A673 (cell line): Measurements from ENCODE around the gene MSN. TPM values are rescaled to one million over a fixed set of nuclear protein-coding genes. Genes with fewer than 3 reads are reported as not detected.
"Not testable (repeated sequence)": the region's sequence is repeated elsewhere in the genome, so short reads cannot be mapped to it uniquely, and the experiment has no call there.

ENCODE experiments used
- BruUV-seq: library from RNA; stranded (reverse); fragments of 400-500 nt; replicated peaks from 2 replicates; lab custom pipeline; 2021; lab: Mats Ljungman, UMichigan
- CTCF ChIA-PET: fragments of 300-600 bp; sonication (Branson Sonifier 250); formaldehyde crosslinking; loops from one replicate; lab custom pipeline; 2022; ENCODE audit warnings: antibody characterized with exemption; lab: Charles Lee
- POLR2A ChIA-PET: fragments of 300-600 bp; sonication (Branson Sonifier 250); formaldehyde crosslinking; loops from one replicate; lab custom pipeline; 2022; ENCODE audit warnings: antibody characterized with exemption; ENCODE audit not compliant: low non-redundant PET; lab: Charles Lee
- DNase-seq: peaks from one replicate; pipeline ENCODE4 v3.0.0-alpha.2; 2015; ENCODE audit warnings: low spot score
- H3K27ac ChIP-seq: fragments of 200-600 bp; sonication (generic); 2 replicates; pipeline ENCODE4 v1.5.1; 2016; ENCODE audit warnings: mixed run types, low read depth, mild to moderate bottlenecking, mixed read lengths, antibody characterized with exemption, low read length; ENCODE audit not compliant: poor library complexity, severe bottlenecking
- H3K27me3 ChIP-seq: fragments of 200-600 bp; sonication (generic); replicated peaks from 2 replicates; pipeline ENCODE4 v1.6.1; 2017; ENCODE audit warnings: mixed run types, low read depth, mild to moderate bottlenecking, mixed read lengths, antibody characterized with exemption, low read length; ENCODE audit not compliant: insufficient read depth, poor library complexity
- H3K36me3 ChIP-seq: fragments of 200-600 bp; sonication (generic); 2 replicates; pipeline ENCODE4 v1.6.1; 2016; ENCODE audit warnings: mixed run types, mild to moderate bottlenecking, mixed read lengths, antibody characterized with exemption, low read length; ENCODE audit not compliant: insufficient read depth, poor library complexity, severe bottlenecking
- H3K4me1 ChIP-seq: fragments of 200-600 bp; sonication (generic); 2 replicates; pipeline ENCODE4 v1.6.1; 2017; ENCODE audit warnings: mixed run types, mild to moderate bottlenecking, mixed read lengths, antibody characterized with exemption, low read length; ENCODE audit not compliant: insufficient read depth, poor library complexity, severe bottlenecking
- H3K4me3 ChIP-seq: fragments of 200-600 bp; sonication (generic); 2 replicates; pipeline ENCODE4 v1.5.1; 2016; ENCODE audit warnings: low read depth, mixed run types, mild to moderate bottlenecking, mixed read lengths, low read length; ENCODE audit not compliant: poor library complexity, severe bottlenecking
- H3K9me3 ChIP-seq: fragments of 200-600 bp; sonication (generic); 2 replicates; pipeline ENCODE4 v1.6.1; 2016; ENCODE audit warnings: mixed run types, low read depth, mild to moderate bottlenecking, mixed read lengths, antibody characterized with exemption, low read length; ENCODE audit not compliant: poor library complexity, severe bottlenecking
- EZH2 ChIP-seq: fragments of 200-600 bp; sonication (generic); IDR thresholded peaks from 2 replicates; pipeline ENCODE4 v1.6.1; 2017; ENCODE audit warnings: borderline replicate concordance, low read depth, mild to moderate bottlenecking, mixed read lengths, antibody characterized with exemption, low read length; ENCODE audit not compliant: poor library complexity, severe bottlenecking
- intact Hi-C: fragments of 100-400 bp; cut with micrococcal nuclease; formaldehyde crosslinking; loops from one replicate; pipeline ENCODE4 v1.10.0; 2022; ENCODE audit not compliant: unreplicated experiment
- total RNA-seq: library from RNA; stranded (reverse); gene quantifications from 2 replicates; pipeline ENCODE4 v1.2.3, GENCODE V29; 2021
- TF ChIP-seq, protein P1 (sequence below): fragments of 300-800, 200-600 bp; sonication (generic); conservative IDR thresholded peaks from 2 replicates; pipeline ENCODE4 v1.5.1; 2017; ENCODE audit warnings: low read depth, mild to moderate bottlenecking, antibody characterized with exemption, low read length, moderate library complexity, mixed read lengths

The MSN gene
- total RNA-seq, 1 experiment from 2014 or later = 468 TPM

DNA sequence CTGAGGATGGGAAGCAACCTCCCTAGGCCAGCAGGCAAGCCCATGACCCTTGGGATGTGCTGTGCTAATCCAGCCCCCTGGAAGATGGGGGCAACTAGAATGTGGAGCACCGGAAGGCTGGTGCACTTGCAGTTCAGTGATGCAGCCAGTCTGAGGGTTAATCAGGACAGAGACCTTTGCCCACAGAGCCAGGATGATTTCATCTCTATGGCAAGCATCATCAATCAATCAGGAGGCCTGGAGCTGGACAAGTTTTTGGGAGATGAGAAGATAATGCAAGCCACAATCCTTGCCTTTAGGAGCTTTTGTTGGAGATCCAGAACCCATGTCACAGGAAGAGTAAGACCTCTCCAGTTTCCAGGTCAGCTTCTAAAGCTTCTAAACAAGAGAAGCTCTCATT, 15.4 kb upstream of the MSN start:
- CTCF ChIA-PET = no interaction called here
- TF ChIP-seq, protein P1, sequence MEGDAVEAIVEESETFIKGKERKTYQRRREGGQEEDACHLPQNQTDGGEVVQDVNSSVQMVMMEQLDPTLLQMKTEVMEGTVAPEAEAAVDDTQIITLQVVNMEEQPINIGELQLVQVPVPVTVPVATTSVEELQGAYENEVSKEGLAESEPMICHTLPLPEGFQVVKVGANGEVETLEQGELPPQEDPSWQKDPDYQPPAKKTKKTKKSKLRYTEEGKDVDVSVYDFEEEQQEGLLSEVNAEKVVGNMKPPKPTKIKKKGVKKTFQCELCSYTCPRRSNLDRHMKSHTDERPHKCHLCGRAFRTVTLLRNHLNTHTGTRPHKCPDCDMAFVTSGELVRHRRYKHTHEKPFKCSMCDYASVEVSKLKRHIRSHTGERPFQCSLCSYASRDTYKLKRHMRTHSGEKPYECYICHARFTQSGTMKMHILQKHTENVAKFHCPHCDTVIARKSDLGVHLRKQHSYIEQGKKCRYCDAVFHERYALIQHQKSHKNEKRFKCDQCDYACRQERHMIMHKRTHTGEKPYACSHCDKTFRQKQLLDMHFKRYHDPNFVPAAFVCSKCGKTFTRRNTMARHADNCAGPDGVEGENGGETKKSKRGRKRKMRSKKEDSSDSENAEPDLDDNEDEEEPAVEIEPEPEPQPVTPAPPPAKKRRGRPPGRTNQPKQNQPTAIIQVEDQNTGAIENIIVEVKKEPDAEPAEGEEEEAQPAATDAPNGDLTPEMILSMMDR = no peak
- no peak for TF ChIP-seq EZH2
- H3K27me3 ChIP-seq = no peaks in the 10 kb centered on the region
- intact Hi-C loops = no loop called here
- POLR2A ChIA-PET = no interaction called here
- no peak overlapping the region for H3K27ac ChIP-seq
- no peaks in the 10 kb centered on the region for H3K9me3 ChIP-seq
- H3K4me3 ChIP-seq = no peak overlapping the region
- no TSS peak for BruUV-seq
- DNase-seq = no peak
- H3K4me1 ChIP-seq = no peaks in the 10 kb centered on the region
- H3K36me3 ChIP-seq = no peaks in the 10 kb centered on the region

DNA sequence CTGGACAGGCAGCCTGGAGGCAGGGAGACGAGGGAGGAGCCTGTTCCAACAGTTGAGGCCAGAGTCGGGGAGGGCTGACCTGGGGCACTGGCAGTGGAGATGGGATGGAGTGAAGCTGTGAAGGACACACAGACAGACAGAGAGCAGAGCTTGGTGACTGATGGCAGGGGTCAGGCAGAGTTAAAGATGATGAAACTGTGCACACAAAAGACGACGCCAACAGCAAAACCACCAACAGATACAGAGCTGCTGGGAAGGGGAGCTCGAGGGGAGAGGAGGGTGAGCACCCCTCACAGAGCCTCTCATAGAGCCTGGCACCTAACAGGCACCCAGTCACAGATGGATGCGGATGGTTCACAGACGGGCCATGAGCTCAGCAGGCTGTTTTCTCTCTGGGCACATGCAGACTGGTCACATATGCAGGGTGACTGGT, 10.4 kb upstream of the MSN start:
- intact Hi-C loops, BruUV-seq, H3K4me1 ChIP-seq, H3K36me3 ChIP-seq, DNase-seq, CTCF ChIA-PET, H3K27me3 ChIP-seq, H3K4me3 ChIP-seq, POLR2A ChIA-PET, H3K9me3 ChIP-seq, H3K27ac ChIP-seq: not testable (repeated sequence)

DNA sequence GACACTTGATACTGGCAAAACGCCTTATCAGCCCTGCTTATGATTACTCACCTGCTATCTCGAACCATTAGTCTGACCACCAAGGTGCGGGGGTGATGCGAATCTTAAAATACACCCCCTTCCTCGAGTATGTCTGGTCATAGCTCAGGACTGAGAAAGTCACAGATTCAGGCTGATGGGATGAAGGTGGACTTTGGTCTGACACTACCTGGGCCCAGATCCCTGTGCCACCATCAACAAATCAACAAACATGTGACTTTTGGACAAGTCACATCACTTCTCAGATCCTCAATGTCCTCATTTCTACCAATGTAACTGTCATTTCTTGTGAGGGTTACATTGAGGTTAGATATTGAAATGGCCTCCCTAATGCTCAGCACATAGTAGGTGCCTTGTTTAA, 9.8 kb upstream of the MSN start:
- CTCF ChIA-PET = no interaction called here
- TF ChIP-seq, protein P1 = no peak
- TF ChIP-seq EZH2 = no peak
- no peaks in the 10 kb centered on the region for H3K36me3 ChIP-seq
- no peak overlapping the region for H3K27ac ChIP-seq
- no peak overlapping the region for H3K4me3 ChIP-seq
- DNase-seq = no peak
- peaks cover 6% of the 10 kb centered on the region for H3K9me3 ChIP-seq
- no peaks in the 10 kb centered on the region for H3K27me3 ChIP-seq
- BruUV-seq = no TSS peak
- intact Hi-C loops = no loop called here
- H3K4me1 ChIP-seq = no peaks in the 10 kb centered on the region
- POLR2A ChIA-PET = interaction anchor here (0.7 kb wide), 1 partner anchor 1131 kb away, joined by 3 read pairs; no protein-coding TSS in a partner anchor

DNA sequence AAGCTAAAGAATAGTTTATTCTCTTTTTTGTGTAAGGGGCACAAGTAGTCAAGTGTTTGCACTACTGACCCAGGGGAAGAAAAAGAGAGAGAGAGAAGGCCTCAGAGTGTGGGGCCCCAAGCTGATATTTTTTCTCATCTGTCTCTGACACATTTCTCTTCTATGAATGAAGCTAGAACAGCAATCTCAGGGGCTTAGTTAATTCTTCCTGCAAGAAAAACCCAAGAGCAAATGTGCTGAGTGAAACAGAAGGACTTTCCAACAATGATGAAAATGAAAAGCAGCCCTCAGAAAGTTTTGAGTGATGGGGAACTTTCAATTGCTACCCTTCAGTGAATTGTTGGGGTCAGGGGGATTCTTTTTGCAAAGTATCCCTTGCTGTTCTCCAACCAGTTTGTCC, 9.2 kb upstream of the MSN start:
- ChIA-PET POLR2A (interaction anchor here (0.6 to 0.7 kb wide), 2 partner anchors 30 to 1130 kb away, joined by 3 to 4 read pairs; no protein-coding TSS in a partner anchor), CTCF (no interaction called here)
- DNase-seq = no peak
- Histone ChIP-seq H3K27ac (no peak overlapping the region), H3K4me1 (no peaks in the 10 kb centered on the region), H3K4me3 (no peak overlapping the region), H3K9me3 (peaks cover 6% of the 10 kb centered on the region), H3K36me3 (no peaks in the 10 kb centered on the region), H3K27me3 (no peaks in the 10 kb centered on the region)
- no TSS peak for BruUV-seq
- intact Hi-C loops = no loop called here
- no peak for TF ChIP-seq EZH2
- TF ChIP-seq, protein P1 = no peak
